Stimulated activated CD4-positive, alpha-beta T cell treated with anti-CD3 and anti-CD28 coated beads, TNF-alpha, amount 100 ng/mL, for 1 hour (primary cell): ENCODE measurements around the gene GALNT11.
"Not testable (repeated sequence)": the region's sequence is repeated elsewhere in the genome, so short reads cannot be mapped to it uniquely, and the experiment has no call there.

Experiments
- DNase-seq, 3 donors: peaks; one replicate each; pipeline ENCODE4 v3.0.0-alpha.2; 2020; ENCODE audit warnings: low read depth in 3 of 3, low spot score in 1 of 3

GALNT11 gene

DNA sequence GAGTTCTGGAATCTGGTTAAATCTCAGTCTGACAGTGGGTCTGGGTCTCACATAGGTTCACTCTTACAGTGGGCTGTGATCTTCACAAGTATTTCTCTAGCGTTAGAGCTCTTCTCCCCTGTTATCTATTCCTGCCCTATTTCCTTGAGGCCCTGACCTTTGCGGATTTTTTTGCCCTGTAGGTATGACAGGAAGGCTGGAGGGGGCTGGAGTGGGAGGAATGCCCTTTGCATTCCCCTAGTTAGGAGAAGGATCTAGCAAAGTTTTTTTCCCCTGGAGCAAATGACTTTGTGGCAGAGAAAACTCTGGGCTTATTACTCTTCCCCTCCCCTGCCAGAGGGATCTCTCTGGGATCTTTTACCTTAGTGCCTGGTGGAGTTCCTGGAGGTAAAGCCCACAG lies 49.2 kb downstream of the GALNT11 start:
- DNase-seq: no peak

DNA sequence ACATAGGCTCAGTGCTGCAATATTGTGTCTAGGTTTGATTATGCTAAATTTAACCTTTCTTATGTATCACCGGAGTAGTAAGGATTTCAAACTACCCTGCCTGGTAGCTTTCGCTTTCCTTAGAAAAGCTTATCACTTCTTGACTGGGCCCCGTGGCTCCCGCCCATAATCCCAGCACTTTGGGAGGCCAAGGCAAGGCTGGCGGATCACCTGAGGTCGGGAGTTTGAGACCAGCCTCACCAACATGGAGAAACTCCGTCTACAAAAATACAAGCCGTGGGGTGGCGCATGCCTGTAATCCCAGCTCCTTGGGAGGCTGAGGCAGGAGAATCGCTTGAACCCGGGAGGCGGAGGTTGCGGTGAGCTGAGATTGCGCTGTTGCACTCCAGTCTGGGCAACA lies 49.9 kb downstream of the GALNT11 start:
- DNase-seq: not testable (repeated sequence)

DNA sequence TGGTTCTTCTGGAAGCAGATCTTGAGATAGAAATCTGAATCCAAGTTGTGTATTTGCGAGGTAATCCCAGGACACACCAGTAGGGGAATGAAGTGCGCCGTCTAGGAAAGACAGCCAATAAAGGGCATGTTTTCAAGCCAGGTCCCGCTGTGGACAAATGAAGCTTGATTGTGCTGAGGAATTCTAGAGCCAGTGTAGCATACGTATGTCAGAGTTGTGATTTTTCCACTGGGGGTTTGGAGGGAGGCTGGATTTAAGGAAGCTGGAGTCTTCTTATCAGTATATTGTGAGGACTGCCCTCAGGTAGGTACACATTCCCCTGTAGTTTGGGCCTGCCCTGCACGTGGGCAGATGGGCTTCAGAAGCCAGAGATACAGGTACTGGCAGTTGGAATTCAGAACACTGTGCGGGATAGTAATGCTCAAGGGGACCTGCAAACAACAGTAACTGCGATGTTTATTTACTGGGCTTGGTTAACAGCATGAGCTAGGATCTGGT lies 50.9 kb downstream of the GALNT11 start:
- DNase-seq: no peak

DNA sequence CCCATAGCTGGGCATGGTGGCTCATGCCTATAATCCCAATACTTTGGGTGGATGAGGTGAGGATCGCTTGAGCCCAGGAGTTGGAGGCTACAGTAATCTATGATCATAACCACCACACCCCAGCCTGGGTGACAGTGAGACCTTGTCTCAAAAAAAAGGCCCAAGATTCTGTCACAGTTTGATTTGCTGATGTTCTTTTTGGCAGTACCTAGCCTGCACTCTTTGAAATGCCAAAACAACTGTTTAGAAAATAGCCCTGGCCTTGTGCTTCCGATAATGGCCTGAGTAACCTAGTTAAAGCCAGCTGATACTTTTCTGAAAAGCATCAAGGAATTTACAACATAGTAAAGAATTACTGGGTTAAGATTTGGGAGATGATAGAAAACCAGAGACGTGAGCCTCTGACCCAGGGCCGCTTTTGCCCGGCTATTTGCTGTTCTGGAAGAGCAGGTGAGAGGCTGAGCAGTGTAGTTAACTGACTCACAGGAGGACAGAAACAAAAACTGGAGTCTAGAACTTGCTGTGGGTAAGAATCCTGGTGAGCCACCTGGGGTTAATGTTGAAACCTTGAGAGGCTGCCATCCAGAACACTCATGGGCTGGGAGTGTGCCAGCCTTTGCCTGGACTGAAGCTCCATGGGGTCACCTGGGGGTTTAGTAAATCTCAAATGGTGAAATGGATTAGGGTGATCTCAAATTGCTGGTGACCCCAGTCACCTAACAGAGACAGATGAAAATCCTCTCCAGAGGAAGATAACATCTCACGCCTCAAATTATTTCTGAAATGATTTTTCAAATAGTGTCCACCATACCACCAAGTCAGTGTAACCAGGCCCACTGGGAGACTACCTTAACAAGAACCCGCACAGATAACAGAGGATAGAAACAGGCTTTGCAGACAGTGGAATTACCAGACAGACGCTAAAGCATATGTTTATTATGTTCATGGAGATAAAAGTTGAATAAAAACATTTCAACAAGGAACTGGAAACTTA lies 51.8 kb downstream of the GALNT11 start:
- DNase-seq: no peak

DNA sequence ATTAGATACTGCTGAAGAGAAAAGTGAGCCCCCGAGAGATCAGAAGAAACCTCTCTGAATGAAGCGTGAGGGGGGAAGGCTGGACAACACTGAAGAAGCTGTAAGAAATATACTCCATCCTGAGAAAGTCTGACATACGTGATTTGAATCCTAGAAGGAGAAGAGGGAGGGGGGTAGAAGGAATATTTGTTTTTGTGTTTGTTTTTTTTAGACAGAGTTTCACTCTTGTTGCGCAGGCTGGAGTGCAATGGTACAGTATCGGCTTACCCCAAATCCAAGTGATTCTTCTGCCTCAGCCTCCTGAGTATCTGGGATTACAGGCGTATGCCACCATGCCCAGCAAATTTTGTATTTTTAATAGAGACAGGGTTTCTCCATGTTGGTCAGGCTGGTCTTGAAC lies 52.6 kb downstream of the GALNT11 start:
- no peak for DNase-seq

DNA sequence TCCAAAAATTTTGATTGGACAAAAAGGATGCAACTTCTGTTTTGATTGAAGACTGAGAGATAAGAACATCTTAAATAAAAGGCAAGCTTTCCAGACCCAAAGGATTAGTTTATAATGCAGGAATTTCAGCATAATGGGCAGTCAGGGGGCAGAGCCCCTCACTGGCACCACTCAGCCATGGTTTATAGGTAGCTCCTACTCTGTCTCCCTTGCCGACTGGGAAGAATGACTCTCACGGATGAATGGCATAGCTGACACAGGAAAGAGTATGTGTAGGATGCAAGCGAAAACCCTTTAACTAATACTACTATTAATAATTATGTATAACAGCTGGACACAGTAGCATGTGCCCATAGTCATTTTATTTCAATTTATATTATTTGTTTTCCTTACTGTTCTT lies 53.3 kb downstream of the GALNT11 start:
- no peak for DNase-seq

- DNase-seq: no peak
Observed at GRCh38 chr7:152081088-152081487, 55.6 kb downstream of the GALNT11 start.

GRCh38 chr7:152082073-152082721 lies 56.7 kb downstream of the GALNT11 start:
- DNase-seq: not testable (repeated sequence)

- no peak for DNase-seq
Observed at GRCh38 chr7:152085131-152085530, 59.7 kb downstream of the GALNT11 start.

DNA sequence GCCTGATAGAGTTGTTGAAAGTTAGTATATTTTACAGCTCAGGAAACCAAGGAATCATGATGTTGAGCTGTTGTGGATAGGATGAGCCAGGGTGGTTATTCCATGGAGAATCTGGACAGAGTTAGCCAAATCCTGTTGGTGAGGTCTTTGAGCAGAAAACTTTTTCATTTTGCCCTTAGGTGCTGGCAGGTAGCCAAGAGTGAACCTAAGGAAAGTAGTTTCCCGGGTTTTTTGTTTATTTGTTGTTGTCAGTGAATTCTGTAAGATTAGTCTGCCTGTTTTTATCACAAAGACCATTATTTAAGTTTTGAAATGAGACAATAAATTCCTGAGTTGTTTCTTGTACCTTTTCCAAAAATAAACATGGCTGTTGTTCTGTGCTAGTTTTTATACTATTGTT lies 61.0 kb downstream of the GALNT11 start:
- no peak for DNase-seq

DNA sequence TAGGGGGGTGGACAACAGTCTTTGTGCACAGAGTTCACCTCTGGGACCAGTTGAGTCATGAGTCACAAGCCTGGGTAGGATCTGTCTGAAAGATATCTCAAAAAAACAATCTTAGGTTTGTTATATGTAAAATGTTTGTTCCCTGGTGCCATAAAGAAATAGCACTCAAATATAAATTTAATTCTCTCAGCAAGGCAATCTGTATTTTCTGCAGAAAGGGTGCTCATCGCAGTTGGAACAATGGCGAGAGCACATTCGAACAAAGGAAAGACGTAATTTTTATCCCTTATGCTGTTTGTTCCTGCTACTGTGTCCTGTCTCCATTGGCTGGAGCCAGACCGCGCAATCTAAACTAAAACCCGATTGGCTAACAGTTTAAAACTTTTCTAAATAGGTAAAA lies 63.7 kb downstream of the GALNT11 start:
- DNase-seq: no peak

DNA sequence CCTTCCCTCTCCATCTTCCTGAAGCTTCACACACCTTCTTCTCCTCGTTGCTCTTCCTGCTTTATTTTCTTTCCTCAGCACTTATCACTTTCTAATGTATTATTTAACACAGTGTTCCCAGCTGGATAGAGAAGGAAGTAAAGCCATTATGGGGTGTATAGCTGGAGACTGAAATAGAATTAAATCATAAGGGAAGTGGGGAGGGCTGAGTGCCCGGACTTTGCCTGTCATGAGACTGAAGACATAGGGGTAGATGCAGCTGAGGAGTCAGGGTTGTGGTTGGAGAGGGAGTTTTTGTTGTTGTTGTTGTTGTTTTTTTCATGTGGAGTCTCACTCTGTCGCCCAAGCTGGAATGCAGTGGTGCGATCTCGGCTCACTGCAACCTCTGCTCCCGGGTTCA lies 65.3 kb downstream of the GALNT11 start:
- no peak for DNase-seq

DNA sequence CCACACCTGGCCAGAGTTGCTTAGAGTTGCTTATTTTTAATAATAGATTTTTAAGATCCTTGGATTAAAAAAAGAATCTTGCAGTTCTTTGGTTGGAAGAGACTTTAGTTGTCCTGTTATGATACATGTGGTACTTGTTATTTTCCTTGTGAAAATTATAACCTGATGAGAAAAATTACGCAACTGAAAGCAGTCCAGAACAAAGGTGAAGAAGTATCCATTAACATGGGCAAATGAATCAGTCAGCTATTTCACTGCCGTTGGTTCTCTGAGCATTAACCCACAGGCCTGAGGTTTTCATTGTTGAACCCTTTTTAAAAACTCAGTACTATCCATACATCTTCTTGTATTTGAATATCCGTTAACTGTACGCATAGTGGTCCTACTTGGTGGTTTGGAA lies 68.2 kb downstream of the GALNT11 start:
- DNase-seq: no peak

DNA sequence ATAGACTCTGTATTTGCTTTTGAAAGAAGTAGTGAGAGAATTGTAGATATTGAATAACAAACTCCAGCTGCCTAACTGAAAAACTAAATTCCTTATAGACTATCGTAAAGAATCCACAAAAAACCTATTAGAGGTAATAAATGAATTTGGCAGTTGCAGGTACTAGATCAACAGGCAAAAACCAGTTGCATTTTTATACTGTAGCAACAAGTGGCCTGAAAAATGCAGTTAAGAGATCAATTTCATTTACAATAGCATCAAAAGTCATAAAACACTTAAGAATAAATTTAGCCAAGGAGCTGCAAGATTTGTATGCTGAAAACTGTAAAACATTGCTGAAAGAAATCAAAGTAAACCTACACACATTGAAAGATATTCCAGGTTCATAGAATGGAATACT lies 70.3 kb downstream of the GALNT11 start:
- no peak for DNase-seq

DNA sequence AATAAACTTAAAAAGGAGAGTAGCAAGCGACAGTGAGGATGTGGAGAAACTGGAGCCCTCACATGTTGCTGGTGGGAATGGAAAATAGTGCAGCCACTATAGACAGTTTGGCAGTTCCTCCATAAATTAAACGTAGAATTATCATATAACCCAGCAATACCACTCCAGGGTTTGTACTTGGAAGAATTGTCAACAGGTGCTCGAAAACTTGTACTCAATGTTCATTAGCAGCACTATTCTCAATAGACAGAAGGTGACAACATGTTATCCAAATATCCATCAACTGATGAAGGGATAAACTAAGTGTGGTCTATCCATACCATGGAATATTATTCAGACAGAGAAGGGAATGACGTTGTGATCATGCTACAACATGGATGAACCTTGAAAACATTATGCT lies 71.9 kb downstream of the GALNT11 start:
- DNase-seq: no peak

DNA sequence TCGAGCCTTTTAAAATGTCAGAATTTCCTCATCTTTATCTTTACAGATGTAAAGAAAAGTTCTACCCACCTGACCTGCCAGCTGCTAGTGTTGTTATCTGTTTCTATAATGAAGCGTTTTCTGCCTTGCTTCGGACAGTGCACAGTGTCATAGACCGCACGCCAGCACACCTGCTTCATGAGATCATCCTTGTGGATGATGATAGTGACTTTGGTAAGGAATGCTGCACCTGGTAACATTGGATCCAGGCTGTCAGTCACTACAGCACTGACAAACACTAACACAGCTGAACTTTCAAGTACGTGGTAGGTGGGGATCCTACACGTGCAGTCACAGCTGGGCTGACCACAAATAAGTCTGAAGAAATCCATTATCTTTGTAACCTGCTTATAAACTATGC lies 77.6 kb downstream of the GALNT11 start:
- DNase-seq: no peak

DNA sequence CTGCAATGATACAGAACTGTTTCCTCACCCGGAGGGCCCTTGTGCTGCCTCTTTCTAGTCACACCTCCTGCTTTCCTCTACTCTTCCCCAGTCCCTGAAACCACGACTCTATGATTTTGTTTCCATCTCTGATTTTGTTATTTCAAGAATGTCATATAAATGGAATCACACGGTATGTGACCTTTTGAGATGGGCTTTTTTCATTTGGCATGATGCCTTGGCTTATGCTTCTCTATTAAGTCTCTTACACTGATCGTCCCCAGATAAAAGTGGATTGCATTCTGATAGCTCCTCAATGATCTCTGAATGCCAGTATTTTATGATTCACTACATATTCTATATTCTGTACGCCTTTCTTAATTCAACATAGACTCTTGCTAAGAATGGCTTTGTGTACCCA lies 78.2 kb downstream of the GALNT11 start:
- no peak for DNase-seq

- no peak for DNase-seq
Observed at GRCh38 chr7:152105205-152105604, 79.7 kb downstream of the GALNT11 start.

DNA sequence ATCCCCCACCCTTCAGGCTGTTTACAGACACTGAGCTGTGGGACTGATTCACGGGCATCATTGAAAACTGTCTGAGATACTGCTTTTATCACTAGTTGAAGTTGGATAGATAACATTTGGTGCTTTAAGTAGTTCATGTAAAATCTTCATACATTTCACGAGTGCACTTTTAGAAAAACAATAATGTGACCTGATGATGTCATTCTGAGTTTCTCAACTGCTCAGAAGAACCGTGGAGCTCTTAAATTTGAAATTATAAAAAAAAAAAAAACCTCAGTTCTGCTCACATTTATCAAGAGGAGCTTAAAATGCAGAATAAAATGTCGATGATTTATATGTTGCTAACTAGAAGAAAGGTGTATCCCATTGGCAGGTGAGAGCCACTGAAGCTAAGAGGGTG lies 81.5 kb downstream of the GALNT11 start:
- DNase-seq: no peak

GRCh38 chr7:152107945-152108344 lies 82.5 kb downstream of the GALNT11 start:
- DNase-seq: no peak

DNA sequence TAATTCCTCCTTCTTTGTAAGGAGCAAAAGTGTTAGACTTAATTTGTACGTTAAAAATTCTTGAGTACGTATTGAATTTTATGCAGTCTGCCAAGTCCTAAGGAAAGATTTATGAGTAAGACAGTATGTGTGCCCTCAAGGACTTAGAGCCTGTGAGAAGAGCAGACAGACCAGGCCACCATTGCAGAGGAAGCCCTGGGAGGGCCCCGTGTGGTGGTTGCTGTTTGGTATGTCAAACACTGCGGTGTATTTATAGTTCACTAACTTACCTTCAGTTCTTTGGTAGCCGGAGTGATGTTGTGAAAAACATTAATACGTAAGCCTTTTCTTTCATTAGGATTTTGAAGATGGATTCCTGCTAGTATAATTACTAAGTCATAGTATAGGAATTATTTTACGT lies 82.9 kb downstream of the GALNT11 start:
- no peak for DNase-seq

- no peak for DNase-seq
Observed at GRCh38 chr7:152112829-152113228, 87.4 kb downstream of the GALNT11 start.
